Stimulated activated CD8-positive, alpha-beta memory T cell treated with anti-CD3 and anti-CD28 coated beads, Interleukin-4, amount 100 ng/mL, for 1 hour (primary cell): ENCODE measurements around the gene ARID1B.
"Not testable (repeated sequence)": the region's sequence is repeated elsewhere in the genome, so short reads cannot be mapped to it uniquely, and the experiment has no call there.

ENCODE experiments used
- DNase-seq, 2 donors: peaks; one replicate each; pipeline ENCODE4 v3.0.0-alpha.2; 2020; ENCODE audit warnings: low read depth in 2 of 2, low spot score in 1 of 2

Gene ARID1B

GRCh38 chr6:157019115-157019641, 242.0 kb downstream of the ARID1B start:
- DNase-seq, result no peak

GRCh38 chr6:157019733-157020132, 242.6 kb downstream of the ARID1B start:
- no peak for DNase-seq

GRCh38 chr6:157020398-157020797, 243.2 kb downstream of the ARID1B start:
- DNase-seq, result no peak

GRCh38 chr6:157020881-157021343, 243.7 kb downstream of the ARID1B start:
- peak; percentile 18 to 34 for DNase-seq

- DNase-seq, result peak; percentile 70 to 77
These were observed 244.3 kb downstream of the ARID1B start for GRCh38 chr6:157021344-157021992.

GRCh38 chr6:157021993-157022740, 245.0 kb downstream of the ARID1B start:
- peak; percentile 66 to 69 for DNase-seq

GRCh38 chr6:157023958-157024357, 246.8 kb downstream of the ARID1B start:
- DNase-seq, result no peak

- DNase-seq, result no peak
These were observed 247.6 kb downstream of the ARID1B start for GRCh38 chr6:157024745-157025144.

GRCh38 chr6:157025437-157025836, 248.3 kb downstream of the ARID1B start:
- no peak for DNase-seq

GRCh38 chr6:157029980-157030690, 253.0 kb downstream of the ARID1B start:
- no peak for DNase-seq

GRCh38 chr6:157030755-157031154, 253.6 kb downstream of the ARID1B start:
- DNase-seq, result no peak

GRCh38 chr6:157032923-157033322, 255.7 kb downstream of the ARID1B start:
- DNase-seq, result no peak

GRCh38 chr6:157033428-157034140, 256.4 kb downstream of the ARID1B start:
- DNase-seq, result no peak

GRCh38 chr6:157034436-157035230, 257.5 kb downstream of the ARID1B start:
- no peak for DNase-seq

GRCh38 chr6:157035546-157035945, 258.4 kb downstream of the ARID1B start:
- no peak for DNase-seq

- no peak for DNase-seq
These were observed 259.1 kb downstream of the ARID1B start for GRCh38 chr6:157036245-157036711.

- no peak for DNase-seq
These were observed 260.0 kb downstream of the ARID1B start for GRCh38 chr6:157037165-157037564.

- DNase-seq, result no peak
These were observed 261.4 kb downstream of the ARID1B start for GRCh38 chr6:157038610-157039009.

GRCh38 chr6:157039639-157040038, 262.5 kb downstream of the ARID1B start:
- not testable (repeated sequence) for DNase-seq

GRCh38 chr6:157040191-157040590, 263.0 kb downstream of the ARID1B start:
- no peak for DNase-seq
